ENCODE data around the gene CDH23.

The CDH23 gene

DNA sequence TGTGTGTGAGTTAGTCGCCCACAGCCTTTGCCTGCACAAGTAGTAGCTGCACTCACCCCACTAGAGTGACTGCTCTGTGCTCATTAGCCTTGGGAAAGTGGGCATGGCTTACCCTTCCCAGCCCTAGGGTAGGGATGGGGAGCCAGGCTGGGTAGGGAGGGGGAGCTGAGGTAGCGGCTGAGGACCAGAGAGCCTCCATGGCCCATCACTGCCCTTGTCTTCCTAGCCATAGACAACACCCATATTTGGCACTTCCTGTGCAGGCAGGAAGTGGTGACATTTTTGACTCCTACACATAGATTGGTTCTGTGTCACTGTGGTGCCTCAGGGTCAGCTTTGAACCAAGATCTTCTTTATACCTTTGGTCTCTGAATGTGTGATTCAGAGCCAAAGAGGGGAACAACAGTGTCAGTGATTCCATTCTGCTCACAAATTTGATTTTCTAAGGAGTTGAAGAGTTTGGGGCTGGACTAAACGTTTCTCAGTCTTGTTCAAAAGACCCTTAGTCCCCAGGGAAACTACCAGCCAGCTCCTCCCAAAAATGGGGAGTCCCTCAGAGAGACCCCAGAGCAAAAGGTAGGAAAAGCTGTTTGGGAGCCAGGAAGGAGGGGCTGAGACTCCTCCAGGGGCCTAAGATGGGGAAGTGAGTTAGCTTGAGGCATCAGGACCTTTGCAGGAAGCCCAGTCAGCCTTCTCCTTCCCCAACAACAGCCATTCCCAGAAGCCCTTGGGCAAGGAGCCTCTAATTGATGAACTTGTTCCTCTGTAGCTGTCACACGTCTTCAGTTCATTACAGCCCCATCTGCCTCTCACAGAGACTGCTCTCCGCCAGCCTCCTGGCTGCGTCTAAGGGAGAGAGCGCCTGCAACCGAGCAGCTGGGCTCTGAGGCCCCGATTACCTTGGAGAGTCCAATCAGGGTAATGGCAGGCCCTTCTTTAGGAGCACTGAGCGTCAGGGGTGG lies 135.0 kb downstream of the CDH23 start:
- H3K4me3 ChIP-seq (ENCODE audit: low read length, poor library complexity, severe bottlenecking), result no peak overlapping the region
- no peak overlapping the region for H3K4me2 ChIP-seq (ENCODE audit: low read depth, low read length, poor library complexity, severe bottlenecking)
- peaks cover 10% of the 10 kb centered on the region for H3K27me3 ChIP-seq (ENCODE audit: insufficient read depth, low read length, poor library complexity, severe bottlenecking)
- H4K20me1 ChIP-seq (ENCODE audit: insufficient read depth, low read length, poor library complexity, severe bottlenecking), result no peaks in the 10 kb centered on the region
- H3K79me2 ChIP-seq (ENCODE audit: insufficient read depth, low read length), result no peaks in the 10 kb centered on the region
- H3K9ac ChIP-seq (ENCODE audit: low read depth, low read length, poor library complexity, severe bottlenecking), result no peak overlapping the region
- peak overlapping the region; percentile 78 for H2AFZ ChIP-seq (ENCODE audit: low read length)
- H3K9me2 ChIP-seq (replicated peaks; ENCODE audit: low read depth, low read length), result no peaks in the 10 kb centered on the region
- H3F3A ChIP-seq (ENCODE audit: low read depth), result no peaks in the 10 kb centered on the region
- H3K36me3 ChIP-seq (ENCODE audit: insufficient read depth, low read length), result no peaks in the 10 kb centered on the region
- peaks cover 6% of the 10 kb centered on the region for H3K4me1 ChIP-seq (ENCODE audit: insufficient read depth, low read length, poor library complexity, severe bottlenecking)
- H3K9me3 ChIP-seq (ENCODE audit: insufficient read depth, low read depth, low read length), result no peaks in the 10 kb centered on the region
- TF ChIP-seq, protein P1, sequence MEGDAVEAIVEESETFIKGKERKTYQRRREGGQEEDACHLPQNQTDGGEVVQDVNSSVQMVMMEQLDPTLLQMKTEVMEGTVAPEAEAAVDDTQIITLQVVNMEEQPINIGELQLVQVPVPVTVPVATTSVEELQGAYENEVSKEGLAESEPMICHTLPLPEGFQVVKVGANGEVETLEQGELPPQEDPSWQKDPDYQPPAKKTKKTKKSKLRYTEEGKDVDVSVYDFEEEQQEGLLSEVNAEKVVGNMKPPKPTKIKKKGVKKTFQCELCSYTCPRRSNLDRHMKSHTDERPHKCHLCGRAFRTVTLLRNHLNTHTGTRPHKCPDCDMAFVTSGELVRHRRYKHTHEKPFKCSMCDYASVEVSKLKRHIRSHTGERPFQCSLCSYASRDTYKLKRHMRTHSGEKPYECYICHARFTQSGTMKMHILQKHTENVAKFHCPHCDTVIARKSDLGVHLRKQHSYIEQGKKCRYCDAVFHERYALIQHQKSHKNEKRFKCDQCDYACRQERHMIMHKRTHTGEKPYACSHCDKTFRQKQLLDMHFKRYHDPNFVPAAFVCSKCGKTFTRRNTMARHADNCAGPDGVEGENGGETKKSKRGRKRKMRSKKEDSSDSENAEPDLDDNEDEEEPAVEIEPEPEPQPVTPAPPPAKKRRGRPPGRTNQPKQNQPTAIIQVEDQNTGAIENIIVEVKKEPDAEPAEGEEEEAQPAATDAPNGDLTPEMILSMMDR (conservative IDR thresholded peaks at IDR 0.05; ENCODE audit: low read length), result no peak
- no peak for TF ChIP-seq EZH2phosphoT487 (IDR thresholded peaks at IDR 0.05; ENCODE audit: borderline replicate concordance)

DNA sequence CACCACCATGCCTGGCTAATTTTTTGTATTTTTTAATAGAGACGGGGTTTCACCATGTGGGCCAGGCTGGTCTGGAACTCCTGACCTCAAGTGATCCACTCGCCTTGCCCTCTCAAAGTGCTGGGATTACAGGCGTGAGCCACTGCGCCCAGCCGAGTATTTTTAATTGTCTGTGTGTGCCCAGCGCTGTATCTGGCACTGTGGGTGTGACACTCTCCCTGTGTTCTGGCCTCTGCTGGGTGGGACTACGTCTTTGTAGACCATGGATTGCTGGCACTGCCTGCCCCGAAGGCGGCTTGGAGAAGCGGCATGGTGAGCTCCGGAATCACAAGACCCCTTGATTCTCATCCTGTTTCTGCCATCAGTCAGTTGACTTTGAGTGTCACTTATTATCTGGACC lies 136.2 kb downstream of the CDH23 start:
- Histone ChIP-seq H3K9ac (ENCODE audit: low read depth, low read length, poor library complexity, severe bottlenecking) (no peak overlapping the region), H4K20me1 (ENCODE audit: insufficient read depth, low read length, poor library complexity, severe bottlenecking) (no peaks in the 10 kb centered on the region), H3F3A (ENCODE audit: low read depth) (no peaks in the 10 kb centered on the region), H3K9me3 (ENCODE audit: insufficient read depth, low read depth, low read length) (no peaks in the 10 kb centered on the region), H3K9me2 (replicated peaks; ENCODE audit: low read depth, low read length) (no peaks in the 10 kb centered on the region), H2AFZ (ENCODE audit: low read length) (no peak overlapping the region), H3K36me3 (ENCODE audit: insufficient read depth, low read length) (no peaks in the 10 kb centered on the region), H3K79me2 (ENCODE audit: insufficient read depth, low read length) (no peaks in the 10 kb centered on the region), H3K4me2 (ENCODE audit: low read depth, low read length, poor library complexity, severe bottlenecking) (no peak overlapping the region), H3K4me1 (ENCODE audit: insufficient read depth, low read length, poor library complexity, severe bottlenecking) (peaks cover 6% of the 10 kb centered on the region), H3K4me3 (ENCODE audit: low read length, poor library complexity, severe bottlenecking) (no peak overlapping the region), H3K27me3 (ENCODE audit: insufficient read depth, low read length, poor library complexity, severe bottlenecking) (peaks cover 10% of the 10 kb centered on the region)
- TF ChIP-seq, protein P1 (conservative IDR thresholded peaks at IDR 0.05; ENCODE audit: low read length), result no peak
- TF ChIP-seq EZH2phosphoT487 (IDR thresholded peaks at IDR 0.05; ENCODE audit: borderline replicate concordance), result no peak

DNA sequence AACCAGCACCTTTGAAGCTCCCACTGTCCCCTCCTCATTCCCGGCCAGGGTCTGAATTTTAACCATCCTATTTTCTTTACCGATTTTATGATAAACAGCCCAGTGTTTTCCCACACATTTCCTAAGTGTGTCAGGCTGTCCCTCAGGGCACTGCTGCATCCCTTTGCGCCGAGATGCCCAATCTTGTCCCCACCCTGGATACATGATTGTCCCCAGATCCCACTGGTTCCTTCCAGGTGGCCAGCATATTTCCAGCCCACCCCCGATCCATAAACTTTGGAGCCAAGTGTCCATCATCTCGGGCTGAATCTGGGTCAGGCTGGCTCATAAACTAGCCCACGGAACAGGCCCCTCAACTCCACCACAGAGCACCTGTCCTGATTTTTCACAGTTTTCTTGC lies 137.2 kb downstream of the CDH23 start:
- Histone ChIP-seq H3K79me2 (ENCODE audit: insufficient read depth, low read length) (no peaks in the 10 kb centered on the region), H3K4me1 (ENCODE audit: insufficient read depth, low read length, poor library complexity, severe bottlenecking) (peaks cover 6% of the 10 kb centered on the region), H3K36me3 (ENCODE audit: insufficient read depth, low read length) (no peaks in the 10 kb centered on the region), H3K9ac (ENCODE audit: low read depth, low read length, poor library complexity, severe bottlenecking) (no peak overlapping the region), H3K4me3 (ENCODE audit: low read length, poor library complexity, severe bottlenecking) (no peak overlapping the region), H2AFZ (ENCODE audit: low read length) (no peak overlapping the region), H3F3A (ENCODE audit: low read depth) (no peaks in the 10 kb centered on the region), H3K27me3 (ENCODE audit: insufficient read depth, low read length, poor library complexity, severe bottlenecking) (peaks cover 10% of the 10 kb centered on the region), H3K9me2 (replicated peaks; ENCODE audit: low read depth, low read length) (no peaks in the 10 kb centered on the region), H3K4me2 (ENCODE audit: low read depth, low read length, poor library complexity, severe bottlenecking) (no peak overlapping the region), H3K9me3 (ENCODE audit: insufficient read depth, low read depth, low read length) (no peaks in the 10 kb centered on the region), H4K20me1 (ENCODE audit: insufficient read depth, low read length, poor library complexity, severe bottlenecking) (no peaks in the 10 kb centered on the region)
- no peak for TF ChIP-seq EZH2phosphoT487 (IDR thresholded peaks at IDR 0.05; ENCODE audit: borderline replicate concordance)
- TF ChIP-seq, protein P1 (conservative IDR thresholded peaks at IDR 0.05; ENCODE audit: low read length), result no peak

Data from Loucy (cell line).